GM03348 (cell line): ENCODE results near the gene HCN3.
"Not testable (repeated sequence)": the region's sequence is repeated elsewhere in the genome, so short reads cannot be mapped to it uniquely, and the experiment has no call there.

Experiments
- DNase-seq: peaks from one replicate; pipeline ENCODE4 v3.0.0; 2012; ENCODE audit warnings: low spot score

Gene HCN3

DNA sequence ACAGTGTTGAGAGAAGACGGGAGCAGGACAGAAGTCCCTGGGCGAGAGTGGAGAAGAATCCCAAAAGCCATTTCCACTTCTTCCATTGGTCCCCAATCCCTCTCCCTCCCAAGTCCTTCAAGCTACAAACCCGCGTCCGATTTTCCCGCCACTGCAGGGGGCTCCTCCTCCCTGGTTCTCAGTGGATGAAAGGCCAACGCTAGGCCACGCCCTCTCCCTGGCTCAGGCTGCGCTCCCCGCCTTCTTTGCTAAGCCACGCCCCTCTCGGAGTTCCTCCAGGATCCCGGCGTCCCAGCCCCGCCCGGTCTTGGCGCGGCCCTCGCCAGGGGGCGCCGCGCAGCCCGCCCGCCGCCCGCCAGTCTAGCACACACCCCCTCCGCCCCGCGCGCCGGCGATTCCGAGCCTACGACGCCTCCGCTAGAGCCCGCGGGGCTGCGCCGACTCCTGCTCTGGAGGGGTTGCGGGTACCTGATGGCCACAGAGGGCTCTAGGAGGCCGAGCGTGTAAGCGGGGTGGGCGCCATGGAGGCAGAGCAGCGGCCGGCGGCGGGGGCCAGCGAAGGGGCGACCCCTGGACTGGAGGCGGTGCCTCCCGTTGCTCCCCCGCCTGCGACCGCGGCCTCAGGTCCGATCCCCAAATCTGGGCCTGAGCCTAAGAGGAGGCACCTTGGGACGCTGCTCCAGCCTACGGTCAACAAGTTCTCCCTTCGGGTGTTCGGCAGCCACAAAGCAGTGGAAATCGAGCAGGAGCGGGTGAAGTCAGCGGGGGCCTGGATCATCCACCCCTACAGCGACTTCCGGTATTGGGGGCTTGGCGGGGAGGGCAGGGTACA is at the start of gene HCN3:
HCN3 (plus strand) TSS at position 394 of the 832 bp plus-strand sequence; CDS start at position 522, 128 bp downstream.
- DNase-seq, result peak; percentile 99

DNA sequence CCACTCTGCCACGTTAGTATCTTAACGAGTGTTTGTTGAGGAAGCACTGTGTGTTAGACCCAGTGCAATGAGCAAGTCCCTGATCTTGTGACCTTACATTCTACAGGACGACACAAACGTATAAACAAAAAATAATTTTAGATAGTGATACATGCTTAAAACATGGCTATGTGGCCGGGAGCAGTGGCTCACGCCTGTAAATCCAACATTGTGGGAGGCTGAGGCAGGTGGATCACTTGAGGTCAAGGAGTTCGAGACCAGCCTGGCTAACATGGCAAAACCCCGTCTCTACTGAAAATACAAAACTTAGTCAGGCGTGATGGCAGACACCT is 49.2 kb upstream of the HCN3 start:
- no peak for DNase-seq

DNA sequence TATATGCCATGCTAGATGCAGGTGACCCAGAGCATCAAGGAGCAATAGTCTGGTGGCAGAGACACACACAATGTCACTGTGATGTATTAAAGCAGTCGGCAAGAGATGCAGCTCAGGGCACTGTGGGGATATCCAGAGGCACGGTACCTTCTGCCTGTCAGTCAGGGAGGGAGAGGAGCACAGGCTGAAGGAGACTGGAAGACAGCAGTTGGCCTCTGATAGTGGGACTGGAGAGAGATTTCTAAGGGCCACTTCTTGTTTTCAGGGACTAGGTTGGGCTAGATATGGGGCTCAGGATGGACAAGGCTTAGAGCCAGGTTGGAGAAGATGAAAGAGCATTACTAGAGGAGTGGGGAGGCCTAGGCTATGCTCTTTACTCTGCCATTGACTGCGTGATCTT is 46.0 kb upstream of the HCN3 start:
- DNase-seq, result not testable (repeated sequence)

DNA sequence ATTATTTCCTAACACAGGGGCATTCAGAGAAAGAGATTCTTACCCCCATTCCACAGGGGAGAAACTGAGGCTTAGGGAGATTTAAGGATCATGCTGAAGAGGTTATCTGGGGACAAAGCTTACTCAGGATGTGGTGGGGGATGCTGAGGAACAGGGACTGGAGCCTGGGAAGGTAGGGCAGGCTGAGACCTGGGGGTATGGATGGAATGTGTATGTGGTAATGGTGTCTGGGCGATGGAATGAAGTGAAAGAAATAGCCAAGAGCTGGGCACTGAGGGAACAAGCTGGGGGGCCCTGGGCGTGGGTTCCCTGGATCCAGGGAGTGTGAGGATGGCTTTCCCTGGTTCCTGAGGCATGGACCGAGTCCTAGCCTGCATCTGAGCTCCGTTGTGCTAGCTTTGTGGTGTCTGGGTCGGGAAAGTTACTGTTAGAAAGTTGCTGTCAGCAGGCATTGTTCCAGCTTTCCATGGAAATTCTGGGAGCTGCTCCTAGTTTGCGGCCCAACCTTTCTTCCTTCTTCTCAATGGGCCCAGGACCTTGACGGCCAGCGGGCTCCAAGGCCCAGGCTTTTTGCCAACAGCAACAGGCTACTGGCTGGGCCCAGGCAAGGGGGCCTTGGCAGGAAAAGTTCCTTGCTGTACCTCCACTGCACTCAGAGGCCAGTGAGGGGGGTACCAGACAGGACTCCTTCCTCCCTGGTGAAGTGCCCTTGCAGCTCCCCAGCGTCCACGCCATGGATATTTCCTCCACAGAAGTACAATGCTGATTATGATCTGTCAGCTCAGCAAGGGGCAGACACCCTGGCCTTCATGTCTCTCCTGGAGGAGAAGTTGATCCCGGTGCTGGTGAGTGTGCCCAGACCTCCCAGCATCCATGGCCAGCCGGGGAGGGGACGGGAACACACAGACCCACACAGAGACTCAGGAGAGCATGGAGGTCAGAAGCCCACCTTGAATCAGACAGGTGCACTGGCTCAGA is 45.0 kb upstream of the HCN3 start:
- DNase-seq, result peak; percentile 16

DNA sequence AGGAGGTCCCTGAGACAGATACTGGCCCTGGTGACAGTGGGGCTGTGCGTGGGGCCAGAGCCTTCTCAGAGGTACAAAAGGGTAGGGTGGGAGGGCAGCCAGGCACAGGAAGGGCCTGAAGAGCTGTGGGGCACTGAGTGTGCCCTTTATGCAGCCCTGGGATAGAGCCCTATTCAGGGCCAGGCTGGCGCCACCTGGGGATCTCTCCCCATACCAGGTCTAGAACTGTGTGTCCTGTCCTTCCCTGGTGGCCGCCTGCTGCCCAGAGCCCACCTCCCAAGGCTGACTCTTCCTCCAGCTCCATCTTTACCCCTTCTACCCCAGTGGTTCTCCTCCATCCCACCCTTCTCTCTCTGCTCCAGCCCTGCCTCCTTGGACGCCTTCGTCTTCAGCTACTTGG is 43.8 kb upstream of the HCN3 start:
- not testable (repeated sequence) for DNase-seq

DNA sequence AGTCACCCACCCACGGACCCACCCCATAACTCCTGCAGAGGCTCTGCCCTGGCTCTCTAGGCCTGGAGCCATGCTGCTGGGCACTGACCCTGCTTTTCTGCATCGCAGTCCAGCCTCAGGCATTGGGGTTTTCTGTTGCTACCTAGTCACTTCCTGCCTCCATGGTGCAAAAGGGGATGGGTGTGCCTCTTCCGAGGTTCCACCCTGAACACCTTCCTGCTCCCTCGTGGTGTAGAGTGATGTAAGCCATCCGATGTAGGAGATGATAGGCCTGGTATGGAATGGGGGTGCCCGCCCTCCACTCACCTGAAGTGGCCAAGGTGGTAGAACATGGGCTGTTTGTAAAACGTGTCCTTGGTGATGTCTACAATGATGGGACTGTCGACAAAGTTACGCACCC is 41.9 kb upstream of the HCN3 start:
- not testable (repeated sequence) for DNase-seq

DNA sequence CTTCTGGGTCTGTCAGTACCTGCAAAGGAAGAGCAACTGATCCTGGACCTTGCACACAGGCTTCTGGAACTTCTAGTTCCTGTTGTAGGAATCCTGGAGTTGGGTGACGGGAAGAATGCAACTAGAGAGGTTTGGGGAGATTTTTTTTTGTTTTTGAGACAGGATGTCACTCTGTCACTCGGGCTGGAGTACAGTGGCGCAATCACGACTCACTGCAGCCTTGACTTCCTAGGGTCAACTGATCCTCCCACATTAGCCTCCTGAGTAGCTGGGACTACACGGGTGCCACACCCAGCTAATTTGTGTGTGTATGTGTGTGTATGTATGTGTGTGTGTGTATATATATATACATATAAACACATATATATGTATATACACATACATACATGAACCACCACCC is 40.8 kb upstream of the HCN3 start:
- no peak for DNase-seq

DNA sequence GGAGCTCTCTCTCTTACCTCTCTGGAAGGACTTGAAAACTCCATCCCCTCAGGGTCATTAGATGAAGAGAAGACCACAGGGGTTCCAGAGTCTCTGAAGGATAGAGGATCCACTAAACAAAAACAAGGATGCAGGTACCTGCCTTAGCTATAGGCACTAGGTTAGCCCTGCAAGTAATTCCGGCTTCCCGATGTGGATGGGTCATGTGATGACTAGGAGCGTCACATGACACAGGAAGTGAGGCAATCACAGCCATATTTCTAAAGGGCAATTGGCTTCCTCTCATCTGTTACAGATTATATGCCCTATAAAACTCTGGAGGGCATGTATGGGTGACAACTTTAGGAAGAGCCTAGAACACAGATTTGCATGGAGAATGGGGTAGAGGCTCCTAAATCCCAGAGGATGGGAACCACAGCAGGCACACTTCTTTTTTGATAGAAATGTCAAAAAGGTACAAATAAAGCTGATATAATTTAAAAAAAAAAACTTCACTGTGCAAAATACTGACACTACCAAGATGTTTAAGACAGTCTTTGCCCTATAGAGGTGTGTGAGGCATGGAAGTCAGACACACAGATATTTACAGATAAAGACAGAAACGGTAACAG is 36.1 kb upstream of the HCN3 start:
- peak; percentile 79 for DNase-seq

DNA sequence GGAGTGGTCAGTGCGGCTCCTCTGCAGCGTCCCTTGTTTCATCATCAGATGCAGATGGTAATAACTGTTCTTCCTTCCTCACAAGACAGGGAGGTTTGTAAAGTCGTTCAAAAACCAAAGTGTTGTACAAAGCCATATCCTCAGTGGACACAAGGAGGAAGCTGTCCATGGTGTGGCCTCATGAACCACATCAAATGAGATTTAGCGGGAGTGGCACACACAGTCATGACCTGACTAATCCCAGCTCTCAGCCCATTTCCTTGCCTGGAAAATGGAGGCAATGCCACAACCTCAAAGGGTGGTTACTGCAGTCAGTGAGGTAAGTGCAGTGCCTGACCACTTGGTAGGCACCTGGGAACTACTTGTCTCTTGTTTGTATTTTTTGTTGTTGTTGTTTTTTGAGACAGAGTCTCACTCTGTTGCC is 35.4 kb upstream of the HCN3 start:
- DNase-seq, result no peak

DNA sequence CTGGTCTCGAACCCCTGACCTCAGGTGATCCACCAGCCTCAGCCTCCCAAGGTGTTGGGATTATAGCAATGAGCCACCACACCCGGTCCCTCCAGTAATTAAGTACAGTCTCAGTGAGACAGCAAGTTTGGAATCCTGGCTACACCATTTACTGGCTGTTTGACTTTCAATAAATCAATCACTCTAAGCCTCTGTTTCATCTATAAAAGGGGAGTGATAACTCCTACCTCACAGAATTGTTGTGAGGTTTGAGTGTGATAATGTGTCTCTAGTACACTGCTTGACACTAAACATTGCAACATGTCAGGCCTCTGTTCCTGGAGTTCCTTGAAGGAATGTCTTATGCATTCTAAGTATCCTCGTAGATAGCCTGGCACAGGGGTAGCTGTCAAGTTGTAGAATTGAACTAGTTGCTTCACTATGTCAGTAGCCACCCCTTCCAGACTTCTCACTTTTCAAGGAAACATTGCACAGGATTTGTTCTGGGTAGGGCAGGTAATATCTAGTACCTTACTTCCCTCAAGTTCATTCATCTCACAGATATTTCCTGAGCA is 34.4 kb upstream of the HCN3 start:
- no peak for DNase-seq

DNA sequence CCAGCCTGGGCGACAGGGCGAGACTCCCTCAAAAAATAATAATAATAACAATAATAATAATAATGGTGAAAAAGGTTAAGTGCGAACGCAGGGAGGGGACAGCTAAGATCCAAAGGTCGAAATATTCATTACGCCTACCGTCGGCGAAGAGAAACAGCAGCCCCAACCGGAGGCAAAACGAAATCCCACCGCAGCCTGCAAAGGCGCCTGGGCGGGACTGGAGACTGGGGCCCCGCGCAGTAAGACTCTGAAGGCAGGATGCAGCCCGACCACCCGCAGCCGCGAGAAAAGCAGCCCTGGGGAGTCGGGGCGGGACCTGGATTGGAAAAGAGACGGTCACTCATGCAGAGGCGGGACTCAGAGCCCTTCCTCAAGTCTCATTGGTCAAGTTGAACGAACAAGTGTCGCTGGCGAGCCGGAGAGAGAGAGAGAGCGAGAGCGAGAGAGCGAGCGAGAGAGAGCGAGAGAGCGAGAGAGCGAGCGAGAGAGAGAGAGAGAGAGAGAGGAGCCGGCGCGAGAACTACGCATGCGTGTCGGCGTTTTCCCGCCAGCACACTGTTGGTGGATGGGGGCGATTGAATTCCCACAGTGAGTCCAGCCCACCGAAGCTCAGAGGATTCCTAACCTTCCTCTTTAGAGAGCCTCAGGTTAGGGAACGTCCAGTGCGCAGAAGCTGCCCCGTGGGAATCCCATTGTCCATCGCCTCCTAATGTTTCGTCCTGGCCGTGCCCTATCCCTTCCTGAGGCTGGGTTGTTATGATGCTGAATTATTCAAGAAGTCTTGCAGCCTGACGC is 32.7 kb upstream of the HCN3 start:
- DNase-seq, result peak; percentile 94

DNA sequence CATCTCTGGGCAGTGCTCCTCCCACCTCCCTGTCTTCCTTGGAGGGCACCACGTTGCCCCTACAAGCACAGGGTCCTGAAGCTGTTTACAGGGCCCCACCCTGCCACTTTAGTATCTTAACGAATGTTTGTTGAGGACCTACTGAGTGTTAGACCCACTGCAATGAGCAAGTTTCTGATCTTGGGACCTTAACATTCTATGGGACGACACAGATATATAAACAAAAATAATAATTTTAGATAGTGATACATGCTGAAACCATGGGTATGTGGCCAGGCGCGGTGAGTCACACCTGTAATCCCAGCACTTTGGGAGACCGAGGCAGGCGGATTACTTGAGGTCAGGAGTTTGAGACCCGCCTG is 32.1 kb upstream of the HCN3 start:
- no peak for DNase-seq

DNA sequence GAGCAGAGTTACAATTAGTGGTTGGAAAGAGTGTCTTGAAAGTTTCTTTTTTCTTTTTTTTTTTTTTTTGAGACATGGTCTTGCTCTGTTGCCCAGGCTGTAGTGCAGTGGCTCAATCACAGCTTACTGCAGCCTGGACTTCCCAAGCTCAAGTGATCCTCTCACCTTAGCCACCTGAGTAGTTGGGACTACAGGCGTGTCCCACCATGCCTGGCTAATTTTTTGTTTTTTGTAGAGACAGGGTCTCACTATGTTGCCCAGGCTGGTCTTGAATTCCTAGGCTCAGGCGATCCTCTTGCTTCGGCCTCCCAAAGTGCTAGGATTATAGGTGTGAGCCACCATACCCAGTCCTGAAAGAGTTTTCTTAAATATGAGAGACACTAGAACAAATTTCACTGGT is 30.5 kb upstream of the HCN3 start:
- DNase-seq, result not testable (repeated sequence)

DNA sequence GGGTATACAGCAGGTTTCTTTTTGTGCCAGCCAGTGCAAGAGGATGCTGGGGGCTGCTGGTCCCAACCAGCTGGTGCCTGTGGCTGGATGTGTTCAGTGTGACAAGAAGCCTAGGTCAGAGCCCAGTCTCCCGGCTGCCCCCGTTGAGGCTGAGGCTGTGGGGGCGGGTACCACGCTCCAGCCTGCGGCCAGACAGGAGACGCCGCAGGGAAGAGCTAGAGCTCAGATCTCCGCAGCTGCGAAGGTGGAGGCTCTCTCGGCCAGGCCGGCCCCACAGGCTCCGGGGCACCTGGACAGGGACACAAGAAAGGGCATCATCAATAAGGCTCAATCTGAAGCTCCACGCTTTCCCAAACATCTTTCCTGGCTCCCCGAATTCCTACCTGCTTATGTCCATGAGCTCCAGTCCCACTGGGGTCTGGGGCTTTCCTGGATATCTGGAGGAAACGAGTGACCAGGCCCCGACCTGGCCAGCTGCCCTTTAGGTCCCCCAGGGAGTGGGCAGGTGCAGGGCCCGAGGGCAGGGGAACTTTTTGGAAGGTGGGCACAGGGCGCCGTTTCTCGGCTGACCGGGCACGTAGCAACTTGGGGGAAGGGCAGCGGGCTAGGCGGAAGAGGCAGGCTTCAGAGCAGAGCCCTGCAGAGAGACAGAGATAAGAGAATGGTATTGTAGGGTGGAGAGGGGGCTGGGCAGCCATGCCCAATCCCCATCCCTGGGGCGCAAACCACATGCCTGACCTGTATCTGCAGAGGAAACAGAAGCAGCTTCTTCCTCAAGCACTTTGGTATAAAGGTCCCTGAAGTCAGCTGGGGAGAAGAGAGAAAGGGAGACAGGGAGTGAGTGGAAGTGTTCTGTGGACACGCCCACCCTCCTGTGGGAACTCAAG is 29.4 kb upstream of the HCN3 start:
- no peak for DNase-seq

DNA sequence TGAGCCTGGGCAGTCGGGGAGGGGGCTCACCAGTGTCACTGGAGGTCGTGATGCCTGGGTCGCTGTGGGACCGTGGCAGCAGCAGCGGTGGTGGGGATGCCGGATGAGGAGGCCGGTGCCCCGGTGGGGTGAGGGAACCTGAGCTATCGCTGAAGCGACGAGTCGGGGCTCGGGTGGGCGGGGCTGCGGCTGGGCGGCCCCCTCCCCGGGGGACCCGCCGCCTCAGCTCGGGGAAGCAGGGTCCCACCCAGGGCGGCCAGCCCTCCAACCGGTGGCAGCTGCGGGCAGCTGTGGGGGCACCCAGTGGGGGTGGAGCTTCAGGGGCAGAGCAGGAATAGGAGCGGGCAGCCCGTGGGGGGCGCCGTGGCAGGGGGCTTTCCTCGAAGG is 27.0 kb upstream of the HCN3 start:
- no peak for DNase-seq

DNA sequence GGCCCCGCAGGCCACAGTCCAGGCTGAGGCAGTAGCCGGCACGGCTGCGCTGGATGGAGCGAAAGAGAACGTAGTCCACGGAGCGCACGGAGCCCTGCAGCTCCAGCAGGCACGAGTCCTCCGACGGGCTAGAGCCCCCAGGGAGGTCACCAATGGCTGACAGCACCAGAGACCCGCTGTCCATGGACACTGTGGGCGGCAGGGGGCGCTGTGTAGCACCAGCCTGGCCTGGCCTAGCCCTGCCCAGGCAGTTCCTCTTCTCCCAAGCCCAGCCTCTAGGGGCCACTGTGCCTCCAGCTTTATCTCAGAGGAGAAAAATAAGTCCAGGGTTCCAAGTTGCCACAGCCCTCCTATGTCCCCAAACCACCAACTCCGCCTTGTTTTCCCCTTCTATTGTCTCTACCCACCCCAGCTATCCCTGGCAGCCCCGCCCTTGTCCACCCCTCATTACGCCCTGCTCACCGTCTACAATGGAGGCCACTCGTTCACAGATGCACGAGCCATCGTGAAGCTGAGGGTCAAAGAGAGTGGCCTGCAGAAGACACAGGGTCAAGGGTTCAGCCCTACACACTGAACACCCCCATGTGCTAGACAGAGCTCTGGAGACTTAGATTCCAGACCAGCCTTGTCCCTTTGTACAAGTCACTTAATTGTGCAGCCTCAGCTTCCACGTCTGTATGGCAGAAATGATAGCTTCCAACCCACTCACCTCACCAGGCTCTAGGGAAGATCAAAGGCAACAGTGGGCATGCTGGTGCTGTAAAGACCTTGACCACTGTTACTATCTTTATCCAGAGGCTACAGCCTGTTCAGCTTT is 26.4 kb upstream of the HCN3 start:
- peak; percentile 95 for DNase-seq

DNA sequence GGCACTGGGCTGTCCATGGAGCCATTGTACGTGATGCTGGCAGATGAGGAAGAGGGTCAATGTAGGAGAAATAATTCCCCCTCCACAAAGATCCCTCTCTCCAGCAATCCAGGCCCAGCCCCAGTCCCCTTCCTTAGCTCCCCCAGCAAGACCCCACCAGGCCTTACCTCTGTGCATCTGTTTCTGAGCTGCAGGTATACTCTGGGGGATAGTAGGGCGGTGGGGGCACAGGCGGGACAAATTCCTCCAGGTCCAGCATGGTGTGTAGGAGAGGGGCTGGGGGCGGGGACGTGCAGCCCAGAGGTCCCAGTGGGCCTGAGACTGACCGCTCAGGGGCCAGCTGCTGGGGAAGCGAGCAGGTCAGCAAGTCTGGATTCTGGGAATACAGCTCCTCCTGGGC is 25.7 kb upstream of the HCN3 start:
- no peak for DNase-seq

DNA sequence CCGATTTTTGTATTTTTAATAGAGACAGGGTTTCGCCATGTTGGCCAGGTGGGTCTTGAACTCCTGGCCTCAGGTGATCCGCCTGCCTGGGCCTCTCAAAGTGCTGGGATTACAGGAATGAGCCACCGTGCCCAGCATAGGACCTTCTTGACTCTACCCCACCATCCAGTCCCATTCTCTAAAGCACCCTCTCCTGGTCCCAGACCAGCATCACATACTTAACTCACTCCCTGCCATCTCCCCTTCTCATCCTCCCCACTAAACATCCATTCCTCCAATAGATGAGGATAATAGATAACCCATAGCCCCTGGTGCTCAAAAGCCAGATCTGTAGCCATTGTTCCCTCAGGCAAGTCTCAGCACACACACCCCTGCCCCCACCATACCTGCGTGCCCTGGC is 24.1 kb upstream of the HCN3 start:
- DNase-seq, result no peak

DNA sequence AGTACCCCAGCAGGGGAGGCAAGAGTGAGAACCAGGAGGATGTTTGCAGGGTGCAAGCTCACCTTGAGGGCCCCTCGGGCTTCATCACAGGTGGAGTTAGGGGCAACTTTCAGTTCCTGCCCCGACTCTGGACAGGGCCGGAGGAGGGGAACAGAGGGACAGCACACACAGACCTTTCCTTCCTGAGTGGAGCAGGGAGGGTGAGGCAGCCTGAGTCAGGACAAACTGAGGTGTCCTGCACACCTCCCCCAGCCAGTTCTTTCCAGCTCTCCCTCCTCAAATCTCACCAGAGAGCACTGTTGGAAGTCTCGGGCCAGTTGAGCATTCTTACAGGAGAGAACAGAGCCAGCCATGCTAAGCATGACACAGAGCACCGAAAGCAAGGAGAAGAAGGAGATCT is 23.5 kb upstream of the HCN3 start:
- peak; percentile 11 for DNase-seq
